K562 treated with DMSO at 1 percent for 12 hours (cell line): ENCODE results near the gene ARMC10. TPM values are rescaled to one million over a fixed set of nuclear protein-coding genes. Genes with fewer than 3 reads are reported as not detected.

Experiments used
- total RNA-seq: library from RNA; unstranded; fragments of 300-600 nt; gene quantifications from 2 replicates; pipeline ENCODE4 v1.2.3, GENCODE V29; 2022; ENCODE audit not compliant: insufficient read depth

ARMC10 gene
- total RNA-seq = 26.3 and 43.4 TPM in 2 replicates

DNA sequence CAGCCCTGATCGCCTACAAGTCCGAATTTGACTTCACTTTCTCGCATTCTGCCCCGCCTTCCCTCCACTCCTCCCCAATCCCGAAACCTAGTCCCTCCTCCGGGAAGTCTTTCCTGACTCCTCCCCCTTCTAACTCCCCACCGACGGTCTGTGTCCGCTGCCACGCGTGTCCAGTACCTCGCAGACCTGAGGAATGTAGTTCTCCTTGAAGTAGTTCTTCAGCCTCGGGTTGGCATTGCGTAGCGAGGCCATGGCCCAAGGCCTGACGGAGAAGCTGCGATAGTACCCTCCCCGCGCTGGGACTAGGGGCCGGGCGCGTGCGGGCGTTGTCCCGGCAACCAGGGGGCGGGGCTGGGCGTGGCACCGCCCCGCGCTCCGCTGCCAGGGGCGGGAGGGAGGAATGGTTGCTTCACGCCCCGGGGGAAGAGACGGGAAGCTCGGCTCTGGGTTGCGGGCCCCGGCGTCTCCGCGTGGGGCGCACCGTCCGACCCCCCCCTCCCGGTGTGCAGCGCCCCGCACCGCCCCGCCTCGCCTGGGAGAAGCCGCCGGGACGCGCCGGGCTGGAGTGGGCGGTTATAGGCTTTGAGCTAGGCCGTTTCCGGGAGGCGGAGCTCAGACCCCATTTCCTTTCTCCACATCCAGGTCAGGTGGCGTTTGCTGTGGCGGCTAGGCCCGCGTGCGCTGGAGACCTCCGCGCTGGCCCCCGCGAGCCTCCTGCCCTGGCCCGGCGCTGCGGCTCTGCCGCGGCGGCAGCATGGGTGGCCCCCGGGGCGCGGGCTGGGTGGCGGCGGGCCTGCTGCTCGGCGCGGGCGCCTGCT lies at the start of gene ARMC10, which contains the start of gene FBXL13:
TSS of gene ARMC10 (plus strand) at position 622 of the 818 bp plus-strand sequence. CDS start at position 755, 133 bp downstream.
TSS of gene FBXL13 (minus strand) at position 278 of the 818 bp plus-strand sequence.

Other genes with a start within 250 kb of the ARMC10 start
- not detected in 2 replicates for gene LRRC17, start 162.1 kb upstream of the ARMC10 start, total RNA-seq
- 8.8 and 21.0 TPM in 2 replicates for gene FBXL13, start 344 bp upstream of the ARMC10 start, total RNA-seq
- 1.4 and 9.1 TPM in 2 replicates for gene NAPEPLD, start 74.0 kb downstream of the ARMC10 start, total RNA-seq
- 92.5 and 148 TPM in 2 replicates for gene PMPCB, start 222.3 kb downstream of the ARMC10 start, total RNA-seq